A549 treated with AZD2906 at 1 μM for 4 hours (cell line): ENCODE measurements around the gene HSD17B3. TPM values are rescaled to one million over a fixed set of nuclear protein-coding genes. Genes with fewer than 3 reads are reported as not detected.

ENCODE experiments used
- total RNA-seq: library from RNA; stranded (reverse); fragments of 200-300 nt; extraction: Qiagen RNA extraction; gene quantifications from 5 replicates; pipeline ENCODE4 v1.2.3, GENCODE V29; 2022

HSD17B3 gene
- total RNA-seq: 0.09 to 0.22 TPM (median 0.18 TPM) in 3 of 5 replicates, not detected in the others

DNA sequence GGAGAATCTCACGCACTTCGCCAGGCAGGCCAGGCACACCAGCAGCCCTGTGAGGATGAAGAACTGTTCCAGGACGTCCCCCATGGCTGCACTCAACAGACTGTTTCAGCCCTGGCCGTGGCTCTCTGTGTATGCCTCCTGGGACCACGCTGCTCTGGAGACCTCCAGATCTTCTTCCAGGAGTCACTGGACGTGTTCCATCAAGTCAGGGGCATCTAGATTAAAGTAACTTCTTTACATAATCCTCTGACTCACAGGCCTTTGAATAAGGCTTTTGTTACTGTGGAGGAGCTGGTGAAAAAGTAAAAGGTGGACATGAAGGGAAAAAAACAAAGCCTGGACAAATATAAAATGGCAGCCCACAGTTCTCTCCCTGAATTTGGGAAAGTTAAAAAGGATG is at the start of gene HSD17B3:
Gene HSD17B3 (minus strand): TSS at position 156 of the 400 bp plus-strand sequence. CDS start 72 bp downstream, at position 84.

Other genes starting within 250 kb of the HSD17B3 start
- gene SLC35D2, start 81.5 kb upstream of the HSD17B3 start, total RNA-seq: 16.0 to 22.3 TPM (median 21.0 TPM) in 5 replicates
- 5.3 to 6.2 TPM (median 5.6 TPM) in 5 replicates for gene ZNF367, start 116.2 kb upstream of the HSD17B3 start, total RNA-seq
- 14.9 to 16.1 TPM (median 15.8 TPM) in 5 replicates for gene HABP4, start 148.0 kb upstream of the HSD17B3 start, total RNA-seq